ENCODE measurements around the gene CBFA2T3. TPM values are rescaled to one million over a fixed set of nuclear protein-coding genes. Genes with fewer than 3 reads are reported as not detected.

CBFA2T3 gene
- total RNA-seq, 1 donor from 2014 or later, result not detected

GRCh38 chr16:88839745-88840599 lies 137.0 kb downstream of the CBFA2T3 start:
- no peaks in the 10 kb centered on the region for H3K9me3 Mint-ChIP-seq (ENCODE audit: low read depth)
- H3K27ac Mint-ChIP-seq (ENCODE audit: unreplicated experiment), result no peak overlapping the region
- peaks cover 12% of the 10 kb centered on the region for H3K36me3 Mint-ChIP-seq (ENCODE audit: low read depth)
- no peaks in the 10 kb centered on the region for H3K27me3 Mint-ChIP-seq (ENCODE audit: low read depth)
- TF ChIP-seq CTCF (IDR thresholded peaks at IDR 0.05), result no peak
- DNase-seq (ENCODE audit: low spot score), result no peak
- no peaks in the 10 kb centered on the region for H3K4me1 Mint-ChIP-seq (ENCODE audit: low read depth)
- no peak overlapping the region for H3K4me3 Mint-ChIP-seq (ENCODE audit: unreplicated experiment)

- Mint-ChIP-seq H3K36me3 (ENCODE audit: low read depth) (peaks cover 13% of the 10 kb centered on the region), H3K27ac (ENCODE audit: unreplicated experiment) (no peak overlapping the region), H3K4me1 (ENCODE audit: low read depth) (no peaks in the 10 kb centered on the region), H3K27me3 (ENCODE audit: low read depth) (no peaks in the 10 kb centered on the region), H3K4me3 (ENCODE audit: unreplicated experiment) (no peak overlapping the region), H3K9me3 (ENCODE audit: low read depth) (no peaks in the 10 kb centered on the region)
- peak; percentile 27 for TF ChIP-seq CTCF (IDR thresholded peaks at IDR 0.05)
- DNase-seq (ENCODE audit: low spot score), result no peak
Observed at GRCh38 chr16:88839026-88839529, 137.9 kb downstream of the CBFA2T3 start.

- no peak for TF ChIP-seq CTCF (IDR thresholded peaks at IDR 0.05)
- Mint-ChIP-seq H3K27ac (ENCODE audit: unreplicated experiment) (no peak overlapping the region), H3K36me3 (ENCODE audit: low read depth) (peaks cover 13% of the 10 kb centered on the region), H3K27me3 (ENCODE audit: low read depth) (no peaks in the 10 kb centered on the region), H3K9me3 (ENCODE audit: low read depth) (no peaks in the 10 kb centered on the region), H3K4me1 (ENCODE audit: low read depth) (no peaks in the 10 kb centered on the region), H3K4me3 (ENCODE audit: unreplicated experiment) (no peak overlapping the region)
- no peak for DNase-seq (ENCODE audit: low spot score)
Observed at GRCh38 chr16:88838566-88838965, 138.4 kb downstream of the CBFA2T3 start.

GRCh38 chr16:88837806-88838205 lies 139.2 kb downstream of the CBFA2T3 start:
- H3K9me3 Mint-ChIP-seq (ENCODE audit: low read depth), result no peaks in the 10 kb centered on the region
- H3K4me3 Mint-ChIP-seq (ENCODE audit: unreplicated experiment), result no peak overlapping the region
- H3K27me3 Mint-ChIP-seq (ENCODE audit: low read depth), result no peaks in the 10 kb centered on the region
- no peak for DNase-seq (ENCODE audit: low spot score)
- H3K36me3 Mint-ChIP-seq (ENCODE audit: low read depth), result peaks cover 10% of the 10 kb centered on the region
- no peak overlapping the region for H3K27ac Mint-ChIP-seq (ENCODE audit: unreplicated experiment)
- H3K4me1 Mint-ChIP-seq (ENCODE audit: low read depth), result no peaks in the 10 kb centered on the region
- TF ChIP-seq CTCF (IDR thresholded peaks at IDR 0.05), result no peak

- H3K27me3 Mint-ChIP-seq (ENCODE audit: low read depth), result no peaks in the 10 kb centered on the region
- H3K4me1 Mint-ChIP-seq (ENCODE audit: low read depth), result no peaks in the 10 kb centered on the region
- H3K27ac Mint-ChIP-seq (ENCODE audit: unreplicated experiment), result no peak overlapping the region
- DNase-seq (ENCODE audit: low spot score), result no peak
- no peaks in the 10 kb centered on the region for H3K9me3 Mint-ChIP-seq (ENCODE audit: low read depth)
- no peak overlapping the region for H3K4me3 Mint-ChIP-seq (ENCODE audit: unreplicated experiment)
- TF ChIP-seq CTCF (IDR thresholded peaks at IDR 0.05), result no peak
- peaks cover 10% of the 10 kb centered on the region for H3K36me3 Mint-ChIP-seq (ENCODE audit: low read depth)
Observed at GRCh38 chr16:88836791-88837190, 140.2 kb downstream of the CBFA2T3 start.

Measured in chondrocyte (in vitro differentiated cells).